Urinary bladder (tissue), 4 donors: ENCODE measurements around the gene STIL. TPM values are rescaled to one million over a fixed set of nuclear protein-coding genes. Genes with fewer than 3 reads are reported as not detected.
"Not testable (repeated sequence)": the region's sequence is repeated elsewhere in the genome, so short reads cannot be mapped to it uniquely, and the experiment has no call there.

Source experiments
- DNase-seq: peaks from one replicate; pipeline ENCODE4 v3.0.0-alpha.2; 2015; ENCODE audit errors: extremely low spot score
- H3K27ac ChIP-seq: one replicate; pipeline ENCODE4 v1.5.1; 2013; ENCODE audit warnings: low read depth, mild to moderate bottlenecking, moderate library complexity
- H3K36me3 ChIP-seq: one replicate; pipeline ENCODE4 v1.6.1; 2013; ENCODE audit warnings: mild to moderate bottlenecking, moderate library complexity; ENCODE audit not compliant: insufficient read depth
- H3K4me1 ChIP-seq: one replicate; pipeline ENCODE4 v1.6.1; 2013; ENCODE audit warnings: mild to moderate bottlenecking, moderate library complexity; ENCODE audit not compliant: insufficient read depth
- H3K4me3 ChIP-seq: one replicate; pipeline ENCODE4 v1.5.1; 2013; ENCODE audit warnings: low read depth, low read length
- WGBS: extraction: QIAGEN DNeasy Blood & Tissue Kit; methylation state at CpG from one replicate; pipeline ENCODE4 v1.1.7; 2013; 5-methylcytosine and 5-hydroxymethylcytosine counted together
- polyA plus RNA-seq: library from polyadenylated mRNA; stranded (reverse); fragments of 200-250 nt; gene quantifications from one replicate; pipeline ENCODE4 v1.2.3, GENCODE V29; 2013
- total RNA-seq: library from RNA; depleted of rRNA; stranded (reverse); fragments of >200 nt; gene quantifications from one replicate; pipeline ENCODE4 v1.2.3, GENCODE V29; 2014
- donor health status: healthy with polysubstance abuse.
- donor health status: healthy.

STIL gene
- total and polyA plus RNA-seq, 2 donors = 0.53 to 13.0 TPM

GRCh38 chr1:47294863-47295262 lies 19.1 kb downstream of the STIL start:
- not testable (repeated sequence) for H3K4me3 ChIP-seq, H3K4me1 ChIP-seq, DNase-seq, H3K36me3 ChIP-seq, H3K27ac ChIP-seq
- WGBS = 98% methylated on average over 6 of the region's 6 CpGs

GRCh38 chr1:47288116-47288515 lies 25.8 kb downstream of the STIL start:
- not testable (repeated sequence) for H3K27ac ChIP-seq, H3K4me3 ChIP-seq, H3K4me1 ChIP-seq, H3K36me3 ChIP-seq, DNase-seq
- 91% methylated on average over 4 of the region's 4 CpGs for WGBS

- no peak overlapping the region for H3K27ac ChIP-seq
- no peaks in the 10 kb centered on the region for H3K36me3 ChIP-seq
- no peak for DNase-seq
- 90% methylated on average over 3 of the region's 3 CpGs for WGBS
- H3K4me1 ChIP-seq = no peaks in the 10 kb centered on the region
- H3K4me3 ChIP-seq = no peak overlapping the region
Observed at GRCh38 chr1:47280142-47280541, 33.8 kb downstream of the STIL start.

GRCh38 chr1:47276850-47277249 lies 37.1 kb downstream of the STIL start:
- Histone ChIP-seq H3K4me1 (no peaks in the 10 kb centered on the region), H3K36me3 (no peaks in the 10 kb centered on the region), H3K4me3 (no peak overlapping the region), H3K27ac (no peak overlapping the region)
- DNase-seq = no peak
- WGBS = 91% methylated on average over 2 of the region's 2 CpGs

GRCh38 chr1:47275811-47276210 lies 38.1 kb downstream of the STIL start:
- H3K4me3 ChIP-seq, H3K4me1 ChIP-seq, H3K27ac ChIP-seq, DNase-seq, H3K36me3 ChIP-seq: not testable (repeated sequence)
- WGBS = 91% methylated on average over 7 of the region's 7 CpGs

GRCh38 chr1:47265529-47265928 lies 48.4 kb downstream of the STIL start:
- H3K4me3 ChIP-seq = not testable (repeated sequence)

GRCh38 chr1:47262787-47263413 lies 51.0 kb downstream of the STIL start:
- DNase-seq = no peak
- Histone ChIP-seq H3K4me3 (no peak overlapping the region), H3K36me3 (no peaks in the 10 kb centered on the region), H3K4me1 (no peaks in the 10 kb centered on the region), H3K27ac (no peak overlapping the region)
- WGBS = 97% methylated on average over 1 of the region's 1 CpG

More at GRCh38 chr1:47265529-47265928, 48.4 kb downstream of the STIL start:
- not testable (repeated sequence) for H3K27ac ChIP-seq, H3K36me3 ChIP-seq, DNase-seq, H3K4me1 ChIP-seq
- WGBS = 99% methylated on average over 8 of the region's 8 CpGs

- Histone ChIP-seq H3K27ac (no peak overlapping the region), H3K4me3 (no peak overlapping the region), H3K36me3 (no peaks in the 10 kb centered on the region), H3K4me1 (no peaks in the 10 kb centered on the region)
- DNase-seq = no peak
- WGBS = 61% methylated on average over 2 of the region's 2 CpGs
Observed at GRCh38 chr1:47257224-47257623, 56.7 kb downstream of the STIL start.

- Histone ChIP-seq H3K27ac (no peak overlapping the region), H3K36me3 (no peaks in the 10 kb centered on the region), H3K4me1 (no peaks in the 10 kb centered on the region), H3K4me3 (no peak overlapping the region)
- WGBS = 97% methylated on average over 5 of the region's 5 CpGs
- no peak for DNase-seq
Observed at GRCh38 chr1:47252795-47253194, 61.2 kb downstream of the STIL start.

- no peaks in the 10 kb centered on the region for H3K36me3 ChIP-seq
- 86% methylated on average over 1 of the region's 1 CpG for WGBS
- no peak overlapping the region for H3K4me3 ChIP-seq
- H3K27ac ChIP-seq = no peak overlapping the region
- no peaks in the 10 kb centered on the region for H3K4me1 ChIP-seq
- DNase-seq = no peak
Observed at GRCh38 chr1:47252369-47252768, 61.6 kb downstream of the STIL start.

- Histone ChIP-seq H3K36me3 (no peaks in the 10 kb centered on the region), H3K27ac (no peak overlapping the region), H3K4me3 (no peak overlapping the region), H3K4me1 (no peaks in the 10 kb centered on the region)
- 90% methylated on average over 3 of the region's 3 CpGs for WGBS
- DNase-seq = no peak
Observed at GRCh38 chr1:47249755-47250154, 64.2 kb downstream of the STIL start.

GRCh38 chr1:47244339-47244862 lies 69.5 kb downstream of the STIL start:
- DNase-seq = no peak
- H3K27ac ChIP-seq = no peak overlapping the region
- 68% methylated on average over 3 of the region's 3 CpGs for WGBS

GRCh38 chr1:47243910-47244309 lies 70.0 kb downstream of the STIL start:
- H3K27ac ChIP-seq = no peak overlapping the region
- H3K36me3 ChIP-seq = no peaks in the 10 kb centered on the region
- no peaks in the 10 kb centered on the region for H3K4me1 ChIP-seq
- DNase-seq = no peak
- 53% methylated on average over 5 of the region's 5 CpGs for WGBS
- H3K4me3 ChIP-seq = no peak overlapping the region

More at GRCh38 chr1:47244339-47244862, 69.5 kb downstream of the STIL start:
- Histone ChIP-seq H3K4me3 (no peak overlapping the region), H3K4me1 (no peaks in the 10 kb centered on the region), H3K36me3 (no peaks in the 10 kb centered on the region)

- H3K4me3 ChIP-seq = no peak overlapping the region
- no peaks in the 10 kb centered on the region for H3K4me1 ChIP-seq
- H3K36me3 ChIP-seq = no peaks in the 10 kb centered on the region
- H3K27ac ChIP-seq = no peak overlapping the region
- 78% methylated on average over 11 of the region's 11 CpGs for WGBS
- DNase-seq = no peak
Observed at GRCh38 chr1:47241114-47242113, 72.5 kb downstream of the STIL start.
